K562 (cell line): ENCODE results near the gene ICAM3. TPM values are rescaled to one million over a fixed set of nuclear protein-coding genes. Genes with fewer than 3 reads are reported as not detected.

Source experiments
- BHLHE40 ChIP-seq: IDR thresholded peaks from 2 replicates; pipeline ENCODE4 v1.6.1; 2011; ENCODE audit warnings: low read length, improper control_type of control experiment
- BRF1 ChIP-seq: IDR thresholded peaks from 3 replicates; pipeline ENCODE4 v1.6.1; 2011; ENCODE audit warnings: borderline replicate concordance, mild to moderate bottlenecking; ENCODE audit not compliant: insufficient read length; ENCODE audit errors: extremely low read depth
- CXXC5 ChIP-seq: fragments of 250-450 bp; sonication (Bioruptor Pico); IDR thresholded peaks from 2 replicates; pipeline ENCODE4 v1.8.0; 2022; ENCODE audit warnings: inconsistent platforms, mild to moderate bottlenecking, moderate library complexity
- EP300 ChIP-seq: IDR thresholded peaks from 2 replicates; pipeline ENCODE4 v1.6.1; 2012; ENCODE audit warnings: low read length, improper control_type of control experiment
- EP400 ChIP-seq: fragments of 450-650 bp; IDR thresholded peaks from 2 replicates; pipeline ENCODE4 v1.6.1; 2017; ENCODE audit warnings: antibody characterized with exemption, mild to moderate bottlenecking, moderate library complexity
- GATAD2A ChIP-seq: fragments of 450-650 bp; IDR thresholded peaks from 2 replicates; pipeline ENCODE4 v1.6.1; 2017
- KLF10 ChIP-seq: fragments of 250-450 bp; sonication (Bioruptor Pico); IDR thresholded peaks from 2 replicates; pipeline ENCODE4 v1.6.1; 2021; ENCODE audit warnings: matching md5 sums
- MAFK ChIP-seq: IDR thresholded peaks from 2 replicates; pipeline ENCODE4 v1.6.1; 2011; ENCODE audit warnings: low read length, improper control_type of control experiment
- MBD2 ChIP-seq: sonication (generic); IDR thresholded peaks from 2 replicates; pipeline ENCODE4 v1.6.1; 2016; ENCODE audit warnings: low read depth, borderline replicate concordance
- MCM5 ChIP-seq: fragments of 450-650 bp; IDR thresholded peaks from 2 replicates; pipeline ENCODE4 v1.6.1; 2016; ENCODE audit warnings: low read depth
- NEUROD1 ChIP-seq: fragments of 150-350 bp; IDR thresholded peaks from 2 replicates; pipeline ENCODE4 v1.6.1; 2014; ENCODE audit warnings: borderline replicate concordance, low read length, low read depth; ENCODE audit not compliant: partially characterized antibody
- NR0B1 ChIP-seq: fragments of 450-650 bp; IDR thresholded peaks from one replicate; pipeline ENCODE4 v1.6.1; 2018; ENCODE audit warnings: mild to moderate bottlenecking, moderate library complexity; ENCODE audit not compliant: partially characterized antibody
- PHF8 ChIP-seq: fragments of 200-600 bp; sonication (generic); IDR thresholded peaks from 2 replicates; pipeline ENCODE4 v1.6.1; 2012; ENCODE audit warnings: mixed run types, mild to moderate bottlenecking, inconsistent platforms, low read length, moderate library complexity, borderline replicate concordance
- POLR3A ChIP-seq: IDR thresholded peaks from 2 replicates; pipeline ENCODE4 v1.6.1; 2011; ENCODE audit warnings: borderline replicate concordance, mild to moderate bottlenecking, moderate library complexity; ENCODE audit not compliant: insufficient read length, insufficient read depth; ENCODE audit errors: extremely low read depth
- RBM14 ChIP-seq: fragments of 200-400 bp; formaldehyde crosslinking; IDR thresholded peaks from 2 replicates; pipeline ENCODE4 v1.6.1; 2018; ENCODE audit warnings: low read depth, mild to moderate bottlenecking, low read length, moderate library complexity, borderline replicate concordance; ENCODE audit not compliant: insufficient read depth
- RCOR1 ChIP-seq, 2 experiments: IDR thresholded peaks; 2 replicates each; pipeline ENCODE4 v1.6.1; 2012; ENCODE audit warnings: low read depth in 2 of 2, low read length in 2 of 2, borderline replicate concordance in 1 of 2, improper control_type of control experiment in 1 of 2
- SMAD3 ChIP-seq: fragments of 450-650 bp; formaldehyde crosslinking; conservative IDR thresholded peaks from 2 replicates; pipeline ENCODE4 v1.4.0; 2020; ENCODE audit warnings: mild to moderate bottlenecking
- SREBF1 ChIP-seq: fragments of 150-350 bp; IDR thresholded peaks from 2 replicates; pipeline ENCODE4 v1.6.1; 2014; ENCODE audit warnings: antibody characterized with exemption, low read depth, low read length, borderline replicate concordance
- SRSF9 ChIP-seq: fragments of 200-400 bp; formaldehyde crosslinking; IDR thresholded peaks from 2 replicates; pipeline ENCODE4 v1.6.1; 2017; ENCODE audit warnings: low read depth, low read length, borderline replicate concordance
- SUPT5H ChIP-seq: fragments of 450-650 bp; IDR thresholded peaks from 2 replicates; pipeline ENCODE4 v1.6.1; 2016
- YY1 ChIP-seq, 3 experiments: IDR thresholded peaks; 2 replicates each; pipeline ENCODE4 v1.6.1; 2011; ENCODE audit warnings: low read length in 2 of 3, mild to moderate bottlenecking in 2 of 3, moderate library complexity in 2 of 3, borderline replicate concordance in 1 of 3, control low read depth in 1 of 3, low read depth in 1 of 3; ENCODE audit not compliant: insufficient read depth in 3 of 3, insufficient replicate concordance in 2 of 3, control insufficient read depth in 1 of 3, insufficient read length in 1 of 3; ENCODE audit errors: extremely low read depth in 1 of 3
- ZNF253 ChIP-seq: fragments of 250-450 bp; sonication (Bioruptor Pico); conservative IDR thresholded peaks from 2 replicates; pipeline ENCODE4 v1.6.1; 2021; ENCODE audit warnings: mild to moderate bottlenecking
- ZNF561 ChIP-seq: fragments of 450-650 bp; formaldehyde crosslinking; conservative IDR thresholded peaks from 2 replicates; pipeline ENCODE4 v1.4.0; 2020; ENCODE audit warnings: mild to moderate bottlenecking, moderate library complexity
- polyA plus RNA-seq, 8 experiments: library from polyadenylated mRNA; depleted of rRNA in 4 of 8; stranded (reverse) in 5 of 8; unstranded in 3 of 8; fragments of >200 nt; fragmentation: Nextera tagmentation in 2 of 8; fragmentation: Illumina TruSeq in 1 of 8; extraction: Ambion mirVana in 2 of 8; extraction: Trizol in 1 of 8; gene quantifications; 2 replicates each; pipeline versions ENCODE4 v1.2.1 to v1.2.3, GENCODE V29; 2011 to 2014; ENCODE audit warnings: inconsistent platforms in 1 of 8, missing spikeins in 1 of 8
- total RNA-seq, 7 experiments: library from RNA; depleted of rRNA in 6 of 7; stranded (reverse); fragments of >200 nt in 6 of 7; fragmentation: Illumina TruSeq in 2 of 7; extraction: Trizol in 2 of 7; gene quantifications; 2 replicates each; pipeline versions ENCODE4 v1.2.1 to v1.2.3, GENCODE V29; 2011 to 2021; ENCODE audit warnings: low replicate concordance in 1 of 7
- TF ChIP-seq, protein P1 (sequence below), 2 experiments: IDR thresholded peaks in 1 of 2; conservative IDR thresholded peaks in 1 of 2; 2 replicates each; pipeline ENCODE4 v1.6.1; 2016; ENCODE audit warnings: low read depth in 2 of 2, mild to moderate bottlenecking in 1 of 2, missing compliant biosample characterization in 1 of 2, missing genetic modification characterization in 1 of 2, moderate library complexity in 1 of 2
- TF ChIP-seq, protein P2 (sequence below): fragments of 250-450 bp; sonication (Bioruptor Pico); IDR thresholded peaks from 2 replicates; pipeline ENCODE4 v1.9.0; 2021; ENCODE audit warnings: mild to moderate bottlenecking

ICAM3 gene
- total and polyA plus RNA-seq, 9 of the 15 experiments (the other 6 are each of a cell fraction or from before 2014, with no cell fraction given) = 6.5 to 39.5 (median 24.2) TPM

DNA sequence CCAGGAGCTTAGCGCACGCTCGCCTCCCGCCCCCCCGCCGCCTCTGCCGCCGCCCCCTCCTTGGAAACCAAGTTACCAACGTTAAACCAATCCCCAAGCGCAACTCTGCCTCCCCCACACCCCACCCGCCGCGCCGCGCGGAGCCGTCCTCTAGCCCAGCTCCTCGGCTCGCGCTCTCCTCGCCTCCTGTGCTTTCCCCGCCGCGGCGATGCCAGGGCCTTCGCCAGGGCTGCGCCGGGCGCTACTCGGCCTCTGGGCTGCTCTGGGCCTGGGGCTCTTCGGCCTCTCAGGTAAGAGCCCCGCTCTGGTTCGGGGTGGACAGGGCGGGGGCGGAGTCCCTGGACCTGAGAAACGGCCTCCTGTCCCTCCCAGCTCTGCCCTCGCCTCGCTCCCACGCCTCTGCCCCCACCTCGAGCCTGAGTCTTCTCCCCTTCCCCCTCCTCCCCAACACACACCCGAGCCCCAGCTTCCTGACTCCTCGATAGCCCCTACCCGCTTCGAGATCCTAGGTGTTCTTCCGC lies 49.5 kb downstream of the ICAM3 start, which contains the start of gene ICAM5 (continued):
- no peak for TF ChIP-seq SREBF1
- TF ChIP-seq PHF8 = peak; percentile 47; the same call in 1 of the 2 replicates
- no peak; the same call in 1 of the 2 replicates for TF ChIP-seq EP300
- TF ChIP-seq MBD2 = peak; percentile 13; the same call in 1 of the 2 replicates
- no peak for TF ChIP-seq EP400
- no peak for TF ChIP-seq RBM14
- TF ChIP-seq KLF10 = no peak
- TF ChIP-seq ZNF561 (CRISPR knock-in tag) = no peak
- TF ChIP-seq BRF1 = no peak
- no peak for TF ChIP-seq SRSF9
- TF ChIP-seq MAFK = no peak
- no peak for TF ChIP-seq NR0B1
- no peak for TF ChIP-seq ZNF253
- peak; percentile 75 for TF ChIP-seq SUPT5H
- no peak for TF ChIP-seq POLR3A
- no peak for TF ChIP-seq MCM5
- TF ChIP-seq SMAD3 (CRISPR knock-in tag) = no peak
- no peak for TF ChIP-seq BHLHE40
- peak in 1 of 3 experiments; percentile 0 for TF ChIP-seq YY1 (IDR thresholded peaks at IDR 0.05; ENCODE audit: borderline replicate concordance in 1 of 3, control insufficient read depth in 1 of 3, extremely low read depth in 1 of 3, insufficient read depth in 3 of 3, insufficient read length in 1 of 3, insufficient replicate concordance in 2 of 3, low read depth in 1 of 3, low read length in 2 of 3)
- TF ChIP-seq, protein P1, sequence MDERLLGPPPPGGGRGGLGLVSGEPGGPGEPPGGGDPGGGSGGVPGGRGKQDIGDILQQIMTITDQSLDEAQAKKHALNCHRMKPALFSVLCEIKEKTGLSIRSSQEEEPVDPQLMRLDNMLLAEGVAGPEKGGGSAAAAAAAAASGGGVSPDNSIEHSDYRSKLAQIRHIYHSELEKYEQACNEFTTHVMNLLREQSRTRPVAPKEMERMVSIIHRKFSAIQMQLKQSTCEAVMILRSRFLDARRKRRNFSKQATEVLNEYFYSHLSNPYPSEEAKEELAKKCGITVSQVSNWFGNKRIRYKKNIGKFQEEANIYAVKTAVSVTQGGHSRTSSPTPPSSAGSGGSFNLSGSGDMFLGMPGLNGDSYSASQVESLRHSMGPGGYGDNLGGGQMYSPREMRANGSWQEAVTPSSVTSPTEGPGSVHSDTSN (CRISPR knock-in tag; IDR thresholded peaks at IDR 0.05; ENCODE audit: low read depth) = no peak
- TF ChIP-seq, protein P1 (tag; conservative IDR thresholded peaks at IDR 0.05; ENCODE audit: low read depth) = no peak
- TF ChIP-seq RCOR1 (IDR thresholded peaks at IDR 0.05; ENCODE audit: borderline replicate concordance in 1 of 2, low read depth in 2 of 2, low read length in 2 of 2) = peak in 1 of 2 experiments; percentile 13; a peak in 1 of 4 replicates
- 0 out of 2 replicates have a peak, but pooled peaks have one; percentile 7 for TF ChIP-seq GATAD2A
- TF ChIP-seq, protein P2, sequence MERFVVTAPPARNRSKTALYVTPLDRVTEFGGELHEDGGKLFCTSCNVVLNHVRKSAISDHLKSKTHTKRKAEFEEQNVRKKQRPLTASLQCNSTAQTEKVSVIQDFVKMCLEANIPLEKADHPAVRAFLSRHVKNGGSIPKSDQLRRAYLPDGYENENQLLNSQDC = no peak
- no peak for TF ChIP-seq NEUROD1
- peak; percentile 10; the same call in 1 of the 2 replicates for TF ChIP-seq CXXC5 (CRISPR knock-in tag)
